T-cell (primary cell): Measurements from ENCODE around the gene TEDC2. TPM values are rescaled to one million over a fixed set of nuclear protein-coding genes. Genes with fewer than 3 reads are reported as not detected.

Experiments used
- ATAC-seq, 4 experiments: fragments of 200-7000 bp in 3 of 4; fragments of 150-1000 bp in 1 of 4; cut with Tn5 transposase; replicated peaks in 1 of 4; 1 replicate in 3 of 4; 2 replicates in 1 of 4; pipeline ENCODE4 v1.10.0; 2021; ENCODE audit warnings: moderate library complexity in 3 of 4, mild to moderate bottlenecking in 2 of 4, moderate number of reproducible peaks in 1 of 4
- CTCF ChIA-PET, 2 donors: fragments of 300-600 bp; sonication (Branson Sonifier 250); formaldehyde crosslinking; loops; one replicate each; lab custom pipeline; 2022; ENCODE audit warnings: antibody characterized with exemption in 2 of 2; lab: Charles Lee
- POLR2A ChIA-PET, 2 donors: fragments of 300-600 bp; sonication (Branson Sonifier 250); formaldehyde crosslinking; loops; one replicate each; lab custom pipeline; 2022; ENCODE audit warnings: antibody characterized with exemption in 2 of 2; lab: Charles Lee
- DNase-seq, 35 experiments: peaks; one replicate each; pipeline versions ENCODE4 v3.0.0 to v3.0.0-alpha.2; 2013 to 2023
- H3K27ac ChIP-seq: one replicate; pipeline ENCODE4 v1.5.1; 2013; ENCODE audit warnings: low read length
- H3K27me3 ChIP-seq, 2 experiments: replicated peaks in 1 of 2; 1 replicate in 1 of 2; 2 replicates in 1 of 2; pipeline versions ENCODE4 v1.6.1 to v1.7.0; 2013; ENCODE audit warnings: low read length in 1 of 2, mixed read lengths in 1 of 2; ENCODE audit not compliant: control insufficient read depth in 2 of 2, insufficient read depth in 2 of 2; ENCODE audit errors: extremely low read depth in 1 of 2
- H3K36me3 ChIP-seq, 2 donors: 1 replicate in 1 of 2; 2 replicates in 1 of 2; pipeline versions ENCODE4 v1.6.1 to v1.7.0; 2013; ENCODE audit warnings: low read length in 1 of 2; ENCODE audit not compliant: control insufficient read depth in 2 of 2, insufficient read depth in 1 of 2; ENCODE audit errors: extremely low read depth in 1 of 2
- H3K4me1 ChIP-seq, 2 experiments: 1 replicate in 1 of 2; 2 replicates in 1 of 2; pipeline versions ENCODE4 v1.6.1 to v1.7.0; 2013; ENCODE audit warnings: low read length in 2 of 2, mixed read lengths in 1 of 2; ENCODE audit not compliant: insufficient read depth in 2 of 2, control insufficient read depth in 1 of 2; ENCODE audit errors: extremely low read depth in 1 of 2
- H3K4me3 ChIP-seq, 2 donors: 1 replicate in 1 of 2; 2 replicates in 1 of 2; pipeline versions ENCODE4 v1.5.1 to v1.7.0; 2013; ENCODE audit warnings: mild to moderate bottlenecking in 2 of 2, low read length in 1 of 2, moderate library complexity in 1 of 2; ENCODE audit not compliant: control insufficient read depth in 1 of 2; ENCODE audit errors: extremely low read depth in 1 of 2
- H3K9me3 ChIP-seq: 2 replicates; pipeline ENCODE4 v1.7.0; 2013
- H3K27ac Mint-ChIP-seq, 2 donors: one replicate each; pipeline ENCODE4 v1.8.0; 2020 to 2021; ENCODE audit warnings: mild to moderate bottlenecking in 2 of 2, mixed read lengths in 2 of 2
- H3K27me3 Mint-ChIP-seq, 2 donors: one replicate each; pipeline ENCODE4 v1.8.0; 2021 to 2022; ENCODE audit warnings: mixed read lengths in 2 of 2
- H3K36me3 Mint-ChIP-seq: one replicate; pipeline ENCODE4 v1.8.0; 2021; ENCODE audit warnings: mixed read lengths
- H3K4me1 Mint-ChIP-seq, 3 donors: one replicate each; pipeline ENCODE4 v1.8.0; 2020 to 2022; ENCODE audit warnings: mixed read lengths in 3 of 3, mild to moderate bottlenecking in 1 of 3
- H3K4me3 Mint-ChIP-seq, 3 donors: one replicate each; pipeline ENCODE4 v1.8.0; 2020 to 2022; ENCODE audit warnings: mild to moderate bottlenecking in 3 of 3, mixed read lengths in 3 of 3, moderate library complexity in 3 of 3
- H3K9me3 Mint-ChIP-seq, 3 donors: one replicate each; pipeline ENCODE4 v1.8.0; 2020 to 2022; ENCODE audit warnings: mixed read lengths in 3 of 3
- WGBS: methylation state at CpG from one replicate; pipeline ENCODE4 v1.1.5; 2013; ENCODE audit warnings: missing lambda C conversion rate; ENCODE audit not compliant: insufficient coverage; 5-methylcytosine and 5-hydroxymethylcytosine counted together
- total RNA-seq, 35 experiments: library from RNA in 6 of 35; stranded (reverse) in 6 of 35; fragments of 120-200 nt in 1 of 35; gene quantifications; one replicate each; pipeline versions ENCODE4 v1.2.1 to v1.2.4 and lab custom pipeline; 2013 to 2026

Gene TEDC2
- total RNA-seq, 5 donors from 2014 or later (not counting 1 experiment from before 2014, with no cell fraction given), result 0.85 to 1.8 (median 0.93) TPM

DNA sequence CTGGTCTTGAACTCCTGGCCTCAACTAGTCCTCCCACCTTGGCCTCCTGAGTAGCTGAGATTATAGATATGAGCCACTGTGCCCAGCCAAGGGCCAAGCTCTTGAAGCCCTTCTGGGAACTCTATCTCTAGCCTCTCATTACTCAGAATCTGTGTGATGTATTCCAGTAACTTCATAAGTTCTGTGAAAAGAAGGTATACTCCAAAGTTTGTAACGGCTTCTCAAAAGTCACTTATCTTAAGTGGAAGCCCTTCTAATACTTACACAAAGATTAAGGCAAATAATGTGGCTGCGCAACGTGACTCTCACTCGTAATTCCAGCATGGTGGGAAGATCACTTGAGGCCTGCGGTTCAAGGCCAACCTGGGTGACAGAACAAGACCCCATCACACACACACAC is 34.7 kb downstream of the TEDC2 start:
- Mint-ChIP-seq H3K27me3 (no peaks in the 10 kb centered on the region), H3K4me1 (no peaks in the 10 kb centered on the region), H3K36me3 (peaks cover 9% of the 10 kb centered on the region), H3K9me3 (no peaks in the 10 kb centered on the region), H3K27ac (no peak overlapping the region), H3K4me3 (no peak overlapping the region)
- ATAC-seq, result no peak
- no peak overlapping the region for H3K4me3 ChIP-seq
- no peaks in the 10 kb centered on the region for H3K9me3 ChIP-seq
- ChIA-PET CTCF (no interaction called here), POLR2A (no interaction called here)
- no peak for DNase-seq
- H3K27me3 ChIP-seq, result no peaks in the 10 kb centered on the region
- H3K36me3 ChIP-seq, result peaks cover 9 to 14% of the 10 kb centered on the region in 2 donors
- no peaks in the 10 kb centered on the region for H3K4me1 ChIP-seq
- H3K27ac ChIP-seq, result no peak overlapping the region
- 100% methylated on average over 1 of the region's 5 CpGs for WGBS

DNA sequence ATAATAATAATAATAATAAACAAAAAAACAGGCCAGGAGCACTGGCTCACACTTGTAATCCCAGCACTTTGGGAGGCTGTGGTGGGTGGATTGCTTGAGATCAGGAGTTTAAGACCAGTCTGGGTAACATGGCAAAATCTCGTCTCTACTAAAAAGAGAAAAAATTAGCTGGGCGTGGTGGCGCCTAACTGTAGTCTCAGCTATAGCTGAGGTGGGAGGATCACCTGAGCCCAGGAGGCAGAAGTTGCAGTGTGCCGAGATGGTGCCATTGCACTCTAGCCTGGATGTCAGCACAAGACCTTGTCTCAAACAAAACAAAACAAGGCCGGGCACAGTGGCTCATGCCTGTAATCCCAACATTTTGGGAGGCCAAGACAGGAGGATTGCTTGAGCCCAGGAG is 35.1 kb downstream of the TEDC2 start:
- 90% methylated on average over 4 of the region's 5 CpGs for WGBS
- Histone ChIP-seq H3K36me3 (peaks cover 9 to 14% of the 10 kb centered on the region in 2 donors), H3K27me3 (no peaks in the 10 kb centered on the region), H3K9me3 (no peaks in the 10 kb centered on the region), H3K4me1 (no peaks in the 10 kb centered on the region), H3K4me3 (no peak overlapping the region), H3K27ac (no peak overlapping the region)
- no peak overlapping the region for H3K4me3 Mint-ChIP-seq
- POLR2A ChIA-PET, result no interaction called here
- DNase-seq (no peak), ATAC-seq (no peak)
- CTCF ChIA-PET, result interaction anchor here in 1 of 2 donors (0.6 kb wide), 1 partner anchor 82 kb away, joined by 3 read pairs; no protein-coding TSS in a partner anchor
- no peaks in the 10 kb centered on the region for H3K27me3 Mint-ChIP-seq
- peaks cover 9% of the 10 kb centered on the region for H3K36me3 Mint-ChIP-seq
- H3K27ac Mint-ChIP-seq, result no peak overlapping the region
- H3K9me3 Mint-ChIP-seq, result no peaks in the 10 kb centered on the region
- no peaks in the 10 kb centered on the region for H3K4me1 Mint-ChIP-seq

DNA sequence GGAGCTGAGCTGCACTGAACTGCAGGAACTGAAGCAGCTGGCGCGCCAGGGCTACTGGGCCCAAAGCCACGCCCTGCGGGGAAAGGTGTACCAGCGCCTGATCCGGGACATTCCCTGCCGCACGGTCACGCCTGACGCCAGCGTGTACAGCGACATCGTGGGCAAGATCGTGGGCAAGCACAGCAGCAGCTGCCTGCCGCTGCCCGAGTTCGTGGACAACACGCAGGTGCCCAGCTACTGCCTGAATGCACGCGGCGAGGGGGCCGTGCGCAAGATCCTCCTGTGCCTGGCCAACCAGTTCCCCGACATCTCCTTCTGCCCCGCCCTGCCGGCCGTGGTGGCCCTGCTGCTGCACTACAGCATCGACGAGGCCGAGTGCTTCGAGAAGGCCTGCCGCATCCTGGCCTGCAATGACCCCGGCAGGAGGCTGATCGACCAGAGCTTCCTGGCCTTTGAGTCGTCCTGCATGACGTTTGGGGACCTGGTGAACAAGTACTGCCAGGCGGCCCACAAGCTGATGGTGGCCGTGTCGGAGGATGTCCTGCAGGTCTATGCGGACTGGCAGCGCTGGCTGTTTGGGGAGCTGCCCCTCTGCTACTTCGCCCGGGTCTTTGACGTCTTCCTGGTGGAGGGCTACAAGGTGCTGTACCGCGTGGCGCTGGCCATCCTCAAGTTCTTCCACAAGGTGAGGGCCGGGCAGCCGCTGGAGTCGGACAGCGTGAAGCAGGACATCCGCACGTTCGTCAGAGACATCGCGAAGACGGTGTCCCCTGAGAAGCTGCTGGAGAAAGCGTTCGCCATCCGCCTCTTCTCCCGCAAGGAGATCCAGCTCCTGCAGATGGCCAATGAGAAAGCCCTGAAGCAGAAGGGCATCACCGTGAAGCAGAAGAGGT is 36.6 kb downstream of the TEDC2 start:
- H3K27ac Mint-ChIP-seq, result no peak overlapping the region
- DNase-seq (no peak), ATAC-seq (no peak)
- H3K36me3 ChIP-seq, result peaks cover 9 to 11% of the 10 kb centered on the region in 2 donors
- CTCF ChIA-PET, result no interaction called here
- 95% methylated on average over 62 of the region's 62 CpGs for WGBS
- H3K4me1 Mint-ChIP-seq, result no peaks in the 10 kb centered on the region
- peaks cover 0 to 7% of the 10 kb centered on the region in 2 experiments for H3K4me1 ChIP-seq
- no peak overlapping the region for H3K27ac ChIP-seq
- POLR2A ChIA-PET, result no interaction called here
- H3K27me3 ChIP-seq, result no peaks in the 10 kb centered on the region
- no peaks in the 10 kb centered on the region for H3K9me3 Mint-ChIP-seq
- no peak overlapping the region for H3K4me3 Mint-ChIP-seq
- no peaks in the 10 kb centered on the region for H3K27me3 Mint-ChIP-seq
- no peaks in the 10 kb centered on the region for H3K9me3 ChIP-seq
- H3K4me3 ChIP-seq, result no peak overlapping the region
- peaks cover 9% of the 10 kb centered on the region for H3K36me3 Mint-ChIP-seq

DNA sequence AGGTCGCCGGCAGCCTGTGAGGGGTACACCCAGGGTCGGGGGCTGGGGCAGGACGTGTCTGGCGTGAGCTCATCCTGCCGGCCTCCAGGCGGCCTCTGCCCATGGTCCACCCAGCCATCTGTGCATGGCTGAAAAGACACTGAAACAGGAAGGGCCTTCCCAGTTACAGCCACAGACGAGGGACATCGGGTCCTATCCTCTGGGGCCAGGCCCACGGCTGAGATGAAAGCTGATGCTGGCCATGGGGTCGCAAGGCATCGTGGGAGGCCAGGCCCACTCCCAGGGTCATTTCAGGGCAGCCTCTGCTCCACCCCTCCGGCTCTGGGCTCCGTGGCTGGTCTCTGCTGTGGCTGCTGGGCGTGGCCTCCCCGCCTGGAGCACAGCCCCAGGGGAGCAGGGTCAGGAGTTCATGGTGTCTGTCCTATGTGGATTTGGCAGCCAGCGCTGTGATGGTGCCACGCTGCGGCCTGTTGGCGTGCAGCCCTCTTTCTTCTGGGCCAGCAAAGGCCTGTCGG is 37.3 kb downstream of the TEDC2 start:
- H3K36me3 ChIP-seq, result peaks cover 9 to 11% of the 10 kb centered on the region in 2 donors
- DNase-seq, result no peak
- H3K27ac Mint-ChIP-seq, result no peak overlapping the region
- H3K27me3 ChIP-seq, result no peaks in the 10 kb centered on the region
- H3K4me1 ChIP-seq, result peaks cover 0 to 9% of the 10 kb centered on the region in 2 experiments
- H3K4me3 ChIP-seq, result no peak overlapping the region
- 94% methylated on average over 19 of the region's 21 CpGs for WGBS
- POLR2A ChIA-PET, result no interaction called here
- CTCF ChIA-PET, result no interaction called here
- H3K27ac ChIP-seq, result no peak overlapping the region
- peaks cover 9% of the 10 kb centered on the region for H3K36me3 Mint-ChIP-seq
- no peak overlapping the region for H3K4me3 Mint-ChIP-seq
- no peaks in the 10 kb centered on the region for H3K9me3 ChIP-seq
- no peaks in the 10 kb centered on the region for H3K9me3 Mint-ChIP-seq
- H3K4me1 Mint-ChIP-seq, result no peaks in the 10 kb centered on the region
- no peaks in the 10 kb centered on the region for H3K27me3 Mint-ChIP-seq
- ATAC-seq, result no peak

DNA sequence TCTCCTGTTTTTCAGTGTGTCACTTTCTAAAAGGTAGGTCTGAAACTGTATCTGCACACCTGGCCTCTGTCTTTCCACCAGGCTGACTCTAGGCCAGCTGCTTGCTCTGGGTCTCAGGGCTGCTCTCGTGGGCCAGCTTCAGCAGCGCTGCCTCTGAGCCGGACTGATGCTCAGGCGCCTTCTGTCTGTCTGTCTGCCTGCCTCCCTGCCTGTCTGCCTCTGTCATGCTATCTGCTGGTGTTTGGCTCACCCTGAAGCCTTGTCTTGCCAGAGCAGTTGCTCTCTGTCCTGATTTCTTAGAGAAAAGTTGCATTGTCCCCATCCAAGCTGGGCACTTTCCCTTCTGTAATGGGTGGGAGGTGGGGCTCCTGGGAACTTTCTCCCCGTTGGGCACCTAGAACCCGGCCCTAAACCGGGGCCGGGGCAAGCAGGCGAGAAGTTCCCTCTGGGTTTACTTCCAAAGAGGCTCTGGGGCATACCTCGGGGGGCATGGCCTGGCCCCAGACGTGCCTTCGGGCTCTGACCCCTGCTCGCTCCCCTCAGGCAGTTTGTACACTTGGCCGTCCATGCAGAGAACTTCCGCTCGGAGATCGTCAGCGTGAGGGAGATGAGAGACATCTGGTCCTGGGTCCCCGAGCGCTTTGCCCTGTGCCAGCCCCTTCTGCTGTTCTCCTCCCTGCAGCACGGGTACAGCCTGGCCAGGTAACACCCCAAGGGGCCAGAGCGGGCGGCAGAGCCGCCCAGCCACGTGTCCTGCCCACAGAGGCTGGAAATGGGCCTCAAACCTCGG is 38.0 kb downstream of the TEDC2 start:
- ChIA-PET POLR2A (no interaction called here), CTCF (no interaction called here)
- no peak for DNase-seq
- H3K27me3 ChIP-seq, result no peaks in the 10 kb centered on the region
- Mint-ChIP-seq H3K9me3 (no peaks in the 10 kb centered on the region), H3K27ac (no peak overlapping the region), H3K27me3 (no peaks in the 10 kb centered on the region), H3K4me3 (no peak overlapping the region), H3K4me1 (no peaks in the 10 kb centered on the region), H3K36me3 (peaks cover 9% of the 10 kb centered on the region)
- H3K4me3 ChIP-seq, result no peak overlapping the region
- 88% methylated on average over 26 of the region's 26 CpGs for WGBS
- no peaks in the 10 kb centered on the region for H3K9me3 ChIP-seq
- peaks cover 0 to 9% of the 10 kb centered on the region in 2 experiments for H3K4me1 ChIP-seq
- no peak overlapping the region for H3K27ac ChIP-seq
- H3K36me3 ChIP-seq, result peaks cover 9 to 11% of the 10 kb centered on the region in 2 donors
- ATAC-seq, result no peak

DNA sequence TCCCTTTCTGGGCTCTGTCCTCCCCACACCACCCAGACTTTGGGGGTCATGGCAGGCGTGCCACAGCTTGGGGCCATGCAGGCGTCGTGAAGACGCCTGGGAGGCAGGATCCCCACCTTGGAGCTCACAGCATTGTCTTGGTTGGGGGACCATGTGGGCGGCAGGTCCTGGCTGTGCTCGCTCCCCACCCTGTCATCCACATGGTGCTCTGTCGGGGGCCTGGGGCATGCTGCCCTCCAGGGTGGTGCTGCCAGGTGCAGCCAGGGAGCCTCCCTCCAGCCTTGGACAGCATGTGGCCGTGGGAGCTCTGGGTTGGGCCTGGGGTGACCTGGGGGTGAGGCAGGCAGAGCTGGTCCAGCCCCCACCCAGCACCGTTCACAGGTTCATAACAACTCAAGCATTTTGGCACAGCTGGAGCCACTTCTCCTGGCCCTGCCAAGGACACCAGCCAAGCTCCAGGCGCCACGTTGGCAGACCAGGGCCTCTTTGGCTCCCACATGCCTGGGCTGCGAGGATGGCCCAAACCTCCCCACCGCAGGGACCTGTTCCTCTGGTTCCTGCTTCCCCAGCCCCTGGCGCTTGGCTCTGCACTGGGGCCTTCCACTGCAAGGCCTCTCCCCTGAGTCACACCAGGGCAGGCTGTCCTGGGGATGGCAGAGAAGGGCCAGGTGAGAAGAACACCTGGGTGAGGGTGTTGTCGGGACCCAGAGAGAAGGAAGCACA is 38.8 kb downstream of the TEDC2 start:
- peaks cover 0 to 9% of the 10 kb centered on the region in 2 experiments for H3K4me1 ChIP-seq
- Mint-ChIP-seq H3K36me3 (peaks cover 9% of the 10 kb centered on the region), H3K4me1 (no peaks in the 10 kb centered on the region), H3K27me3 (no peaks in the 10 kb centered on the region), H3K9me3 (no peaks in the 10 kb centered on the region), H3K4me3 (no peak overlapping the region), H3K27ac (no peak overlapping the region)
- no peak overlapping the region for H3K27ac ChIP-seq
- peaks cover 9 to 11% of the 10 kb centered on the region in 2 donors for H3K36me3 ChIP-seq
- no peak overlapping the region for H3K4me3 ChIP-seq
- ATAC-seq, result no peak
- no peaks in the 10 kb centered on the region for H3K27me3 ChIP-seq
- CTCF ChIA-PET, result no interaction called here
- POLR2A ChIA-PET, result no interaction called here
- H3K9me3 ChIP-seq, result no peaks in the 10 kb centered on the region
- DNase-seq, result no peak
- WGBS, result 88% methylated on average over 11 of the region's 15 CpGs
